DOHH2 (cell line): ENCODE results near the gene EFTUD2.

ENCODE experiments used
- EZH2phosphoT487 ChIP-seq: fragments of 200-600 bp; sonication (generic); IDR thresholded peaks from 2 replicates; pipeline ENCODE4 v1.6.1; 2017; ENCODE audit warnings: borderline replicate concordance, mild to moderate bottlenecking, antibody characterized with exemption, low read length, moderate library complexity, mixed read lengths
- TF ChIP-seq, protein P1 (sequence below): fragments of 200-600 bp; sonication (generic); IDR thresholded peaks from one replicate; pipeline ENCODE4 v1.5.1; 2014; ENCODE audit warnings: antibody characterized with exemption, mild to moderate bottlenecking, low read depth, low read length; ENCODE audit not compliant: poor library complexity, severe bottlenecking

GRCh38 chr17:44837196-44837595 is 62.0 kb downstream of the EFTUD2 start:
- TF ChIP-seq, protein P1, sequence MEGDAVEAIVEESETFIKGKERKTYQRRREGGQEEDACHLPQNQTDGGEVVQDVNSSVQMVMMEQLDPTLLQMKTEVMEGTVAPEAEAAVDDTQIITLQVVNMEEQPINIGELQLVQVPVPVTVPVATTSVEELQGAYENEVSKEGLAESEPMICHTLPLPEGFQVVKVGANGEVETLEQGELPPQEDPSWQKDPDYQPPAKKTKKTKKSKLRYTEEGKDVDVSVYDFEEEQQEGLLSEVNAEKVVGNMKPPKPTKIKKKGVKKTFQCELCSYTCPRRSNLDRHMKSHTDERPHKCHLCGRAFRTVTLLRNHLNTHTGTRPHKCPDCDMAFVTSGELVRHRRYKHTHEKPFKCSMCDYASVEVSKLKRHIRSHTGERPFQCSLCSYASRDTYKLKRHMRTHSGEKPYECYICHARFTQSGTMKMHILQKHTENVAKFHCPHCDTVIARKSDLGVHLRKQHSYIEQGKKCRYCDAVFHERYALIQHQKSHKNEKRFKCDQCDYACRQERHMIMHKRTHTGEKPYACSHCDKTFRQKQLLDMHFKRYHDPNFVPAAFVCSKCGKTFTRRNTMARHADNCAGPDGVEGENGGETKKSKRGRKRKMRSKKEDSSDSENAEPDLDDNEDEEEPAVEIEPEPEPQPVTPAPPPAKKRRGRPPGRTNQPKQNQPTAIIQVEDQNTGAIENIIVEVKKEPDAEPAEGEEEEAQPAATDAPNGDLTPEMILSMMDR = no peak
- no peak for TF ChIP-seq EZH2phosphoT487
